NCI-H146 (cell line): ENCODE measurements around the gene KRTAP19-8.
A peak's percentile ranks its signal among the peaks of the same experiment; 100 is the strongest.

Experiments
- DNase-seq: peaks from one replicate; lab custom pipeline; 2025; lab: John Stamatoyannopoulos, UW

Gene KRTAP19-8

DNA sequence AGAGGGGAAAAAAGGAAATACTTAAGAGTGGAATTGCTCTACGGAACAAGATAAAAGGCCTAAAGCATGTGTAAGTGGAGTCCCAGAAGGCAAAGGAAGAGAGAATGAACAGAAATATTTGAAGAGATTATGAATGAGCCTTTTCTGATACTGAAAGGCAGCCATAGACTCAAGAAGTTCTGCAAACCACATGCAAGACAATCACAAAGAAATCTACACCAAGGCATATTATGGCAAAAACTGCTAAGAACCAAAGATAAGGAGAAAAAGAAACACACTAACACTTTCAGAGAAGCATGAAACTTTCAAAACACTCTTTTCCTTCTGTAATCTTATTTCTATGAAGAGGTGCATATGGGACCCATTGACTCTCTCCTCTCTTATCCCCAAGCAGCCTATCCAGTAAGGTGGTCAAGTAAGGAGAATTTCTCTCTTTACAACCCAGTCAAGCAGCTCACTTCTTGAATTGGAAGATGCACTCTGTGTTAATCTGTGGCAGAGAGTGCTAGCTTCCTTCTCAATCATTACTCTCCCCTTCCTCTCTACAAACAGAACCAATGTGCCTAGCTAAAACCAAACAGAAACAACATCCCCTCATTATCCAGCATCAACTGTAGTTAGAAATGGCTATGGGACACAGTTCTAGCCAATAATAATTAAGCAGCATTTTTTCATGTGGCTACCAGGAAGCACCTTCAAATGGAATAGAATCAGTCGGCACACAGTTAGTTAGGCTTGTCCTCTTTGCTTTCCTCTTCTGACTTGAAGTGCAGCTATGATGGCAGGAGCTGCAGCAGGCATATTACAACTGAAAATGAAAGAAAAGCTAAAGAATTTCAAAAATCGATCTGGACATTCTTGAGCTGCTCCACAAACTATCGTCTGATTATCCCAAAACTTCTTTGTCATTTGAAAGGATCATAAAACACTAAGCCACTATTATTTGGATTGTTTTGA, 25.9 kb downstream of the KRTAP19-8 start:
- DNase-seq, result no peak

- no peak for DNase-seq
Observed at GRCh38 chr21:31011412-31011811, 26.9 kb downstream of the KRTAP19-8 start.

DNA sequence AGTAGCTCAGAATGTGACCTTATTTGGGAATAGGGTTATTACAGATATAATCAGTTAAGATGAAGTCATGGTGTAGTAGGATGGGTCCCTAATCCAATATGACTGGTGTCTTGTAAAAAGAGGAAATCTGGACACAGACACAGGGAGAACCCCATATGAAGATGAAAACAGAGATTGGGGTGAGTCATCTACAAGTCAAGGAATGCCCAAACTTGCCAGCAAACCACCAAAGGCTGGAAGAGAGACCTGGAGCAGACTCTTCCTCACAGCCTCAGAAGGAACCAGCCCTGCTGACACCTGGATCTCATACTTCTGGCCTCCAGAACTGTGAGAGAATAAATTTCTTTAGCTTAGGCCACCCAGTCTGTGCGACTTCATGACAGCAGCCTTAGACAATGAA, 29.9 kb downstream of the KRTAP19-8 start:
- DNase-seq, result no peak

GRCh38 chr21:31005019-31005418, 33.3 kb downstream of the KRTAP19-8 start:
- DNase-seq, result no peak

GRCh38 chr21:31003471-31003870, 34.8 kb downstream of the KRTAP19-8 start:
- DNase-seq, result no peak

GRCh38 chr21:30997541-30997940, 40.7 kb downstream of the KRTAP19-8 start:
- no peak for DNase-seq

- DNase-seq, result no peak
Observed at GRCh38 chr21:30996728-30997127, 41.5 kb downstream of the KRTAP19-8 start.

GRCh38 chr21:30994932-30995331, 43.3 kb downstream of the KRTAP19-8 start:
- no peak for DNase-seq

DNA sequence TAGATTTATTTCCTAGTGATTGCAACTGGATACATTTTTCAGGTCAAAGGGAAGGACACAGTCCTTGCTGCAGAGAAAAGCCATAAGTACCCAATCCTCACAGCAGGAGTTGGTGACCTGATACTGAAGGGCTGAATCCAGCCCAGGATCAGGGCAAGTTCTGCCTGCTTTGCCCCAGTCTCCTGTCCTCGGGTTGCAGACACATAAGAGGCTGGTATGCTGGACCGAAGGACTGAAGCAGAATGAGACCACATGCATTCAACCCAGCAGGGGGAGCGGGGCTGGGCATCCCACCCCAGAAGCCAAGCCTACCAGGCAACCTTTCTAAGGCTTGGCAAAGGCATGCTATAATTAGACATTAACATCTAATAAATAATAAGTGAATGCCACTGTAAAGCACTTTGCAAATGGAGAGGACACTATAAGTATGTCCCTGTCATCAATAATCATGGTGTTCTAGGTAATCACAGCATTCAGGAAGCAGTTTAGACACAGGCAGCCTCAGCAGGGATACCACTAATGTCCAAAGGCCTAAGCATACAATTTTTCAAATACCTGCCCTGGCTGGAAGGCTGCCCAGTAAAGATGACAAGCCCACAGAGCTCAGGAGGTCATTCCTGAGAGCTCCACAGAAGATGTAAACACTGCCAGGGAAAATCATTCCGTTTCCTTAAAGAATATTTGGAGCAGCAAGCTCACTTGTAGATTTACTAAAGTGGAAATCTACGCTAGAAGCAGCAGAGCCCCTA, 47.6 kb downstream of the KRTAP19-8 start:
- DNase-seq, result peak; percentile 44

DNA sequence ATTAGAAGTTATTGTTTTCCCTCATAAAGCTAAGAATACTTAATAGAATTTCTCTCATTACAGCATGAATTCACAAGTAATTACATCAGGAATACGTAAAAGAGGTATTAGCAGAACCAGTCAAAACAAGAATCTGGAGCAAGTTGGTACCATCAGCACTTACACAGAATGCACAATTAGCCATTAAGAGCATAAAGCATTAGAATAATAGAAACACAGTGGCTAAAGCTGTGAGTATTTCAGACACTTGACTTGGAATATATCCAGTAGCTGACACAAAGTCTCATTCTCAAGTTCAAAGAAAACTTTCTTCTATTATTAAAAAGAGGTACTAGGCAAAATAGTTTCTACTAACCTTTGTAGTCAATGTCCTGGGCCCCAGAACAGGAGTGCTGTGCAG, 49.6 kb downstream of the KRTAP19-8 start:
- DNase-seq, result no peak
